Esophagus squamous epithelium (tissue), 4 donors: ENCODE measurements around the gene SMIM36.

Source experiments
- CTCF ChIP-seq, 6 experiments: fragments of 450-650 bp in 4 of 6; fragments of 200-600 bp in 2 of 6; sonication (generic) in 2 of 6; IDR thresholded peaks; one replicate each; pipeline ENCODE4 v1.5.1; 2016 to 2019; ENCODE audit warnings: antibody characterized with exemption in 6 of 6, mild to moderate bottlenecking in 4 of 6, moderate library complexity in 4 of 6
- POLR2A ChIP-seq, 4 donors: fragments of 450-650 bp; IDR thresholded peaks; one replicate each; pipeline ENCODE4 v1.6.1; 2017; ENCODE audit warnings: antibody characterized with exemption in 4 of 4, mild to moderate bottlenecking in 4 of 4, moderate library complexity in 3 of 4

GRCh38 chr17:55462234-55462633 lies 49.0 kb downstream of the SMIM36 start:
- no peak for TF ChIP-seq CTCF (IDR thresholded peaks at IDR 0.05)
- TF ChIP-seq POLR2A (IDR thresholded peaks at IDR 0.05), result no peak
